Panc1 (cell line): ENCODE data around the gene LRRFIP2.

ENCODE experiments used
- CTCF ChIP-seq: fragments of 450-650 bp; IDR thresholded peaks from 2 replicates; pipeline ENCODE4 v1.5.1; 2017; ENCODE audit warnings: mild to moderate bottlenecking
- POLR2AphosphoS5 ChIP-seq: IDR thresholded peaks from 2 replicates; pipeline ENCODE4 v1.6.1; 2012; ENCODE audit warnings: mild to moderate bottlenecking, low read depth, low read length, moderate library complexity
- REST ChIP-seq, 2 experiments: IDR thresholded peaks; 2 replicates each; pipeline ENCODE4 v1.6.1; 2011 to 2012; ENCODE audit warnings: low read depth in 2 of 2, control low read depth in 1 of 2, low read length in 1 of 2, mild to moderate bottlenecking in 1 of 2, moderate library complexity in 1 of 2; ENCODE audit not compliant: insufficient read depth in 1 of 2

- TF ChIP-seq CTCF (no peak), POLR2AphosphoS5 (no peak), REST (IDR thresholded peaks at IDR 0.05; ENCODE audit: insufficient read depth in 1 of 2, low read depth in 2 of 2, low read length in 1 of 2) (no peak)
Measured at GRCh38 chr3:37072892-37073291, 101.5 kb downstream of the LRRFIP2 start.
